ENCODE results near the gene SELENOI.

GRCh38 chr2:26337298-26337697 is 8.6 kb upstream of the SELENOI start:
- TF ChIP-seq, protein P1, sequence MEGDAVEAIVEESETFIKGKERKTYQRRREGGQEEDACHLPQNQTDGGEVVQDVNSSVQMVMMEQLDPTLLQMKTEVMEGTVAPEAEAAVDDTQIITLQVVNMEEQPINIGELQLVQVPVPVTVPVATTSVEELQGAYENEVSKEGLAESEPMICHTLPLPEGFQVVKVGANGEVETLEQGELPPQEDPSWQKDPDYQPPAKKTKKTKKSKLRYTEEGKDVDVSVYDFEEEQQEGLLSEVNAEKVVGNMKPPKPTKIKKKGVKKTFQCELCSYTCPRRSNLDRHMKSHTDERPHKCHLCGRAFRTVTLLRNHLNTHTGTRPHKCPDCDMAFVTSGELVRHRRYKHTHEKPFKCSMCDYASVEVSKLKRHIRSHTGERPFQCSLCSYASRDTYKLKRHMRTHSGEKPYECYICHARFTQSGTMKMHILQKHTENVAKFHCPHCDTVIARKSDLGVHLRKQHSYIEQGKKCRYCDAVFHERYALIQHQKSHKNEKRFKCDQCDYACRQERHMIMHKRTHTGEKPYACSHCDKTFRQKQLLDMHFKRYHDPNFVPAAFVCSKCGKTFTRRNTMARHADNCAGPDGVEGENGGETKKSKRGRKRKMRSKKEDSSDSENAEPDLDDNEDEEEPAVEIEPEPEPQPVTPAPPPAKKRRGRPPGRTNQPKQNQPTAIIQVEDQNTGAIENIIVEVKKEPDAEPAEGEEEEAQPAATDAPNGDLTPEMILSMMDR (IDR thresholded peaks at IDR 0.05; ENCODE audit: low read depth, low read length, poor library complexity, severe bottlenecking) = no peak
- TF ChIP-seq EZH2phosphoT487 (IDR thresholded peaks at IDR 0.05; ENCODE audit: borderline replicate concordance, low read length) = no peak

Data from DOHH2 (cell line).